NB4 (cell line): ENCODE measurements around the gene B3GLCT.
A peak's percentile ranks its signal among the peaks of the same experiment; 100 is the strongest.

ENCODE experiments used
- DNase-seq: peaks from one replicate; pipeline ENCODE4 v3.0.0; 2010; ENCODE audit warnings: low read depth
- H3K4me3 ChIP-seq: one replicate; pipeline ENCODE4 v1.5.1; 2011; ENCODE audit warnings: mild to moderate bottlenecking, low read depth, low read length, moderate library complexity
- CTCF ChIP-seq: IDR thresholded peaks from one replicate; pipeline ENCODE4 v1.5.1; 2012; ENCODE audit warnings: low read depth, low read length
- MAX ChIP-seq: IDR thresholded peaks from 2 replicates; pipeline ENCODE4 v1.6.1; 2011; ENCODE audit warnings: low read depth, low read length
- MYC ChIP-seq: IDR thresholded peaks from 2 replicates; pipeline ENCODE4 v1.6.1; 2011; ENCODE audit warnings: low read depth, low read length
- POLR2A ChIP-seq: IDR thresholded peaks from 2 replicates; pipeline ENCODE4 v1.6.1; 2011; ENCODE audit warnings: mild to moderate bottlenecking; ENCODE audit not compliant: insufficient read length; ENCODE audit errors: extremely low read depth

The B3GLCT gene

GRCh38 chr13:31201341-31202031 is 1.7 kb downstream of the B3GLCT start:
- H3K4me3 ChIP-seq: no peak overlapping the region
- no peak for TF ChIP-seq MYC
- no peak for TF ChIP-seq MAX
- TF ChIP-seq POLR2A: no peak
- TF ChIP-seq CTCF: no peak
- peak; percentile 16 for DNase-seq

GRCh38 chr13:31204592-31204991 is 4.8 kb downstream of the B3GLCT start:
- no peak overlapping the region for H3K4me3 ChIP-seq
- TF ChIP-seq MYC: no peak
- no peak for TF ChIP-seq CTCF
- peak; percentile 45 for DNase-seq

- no peak for DNase-seq
- H3K4me3 ChIP-seq: no peak overlapping the region
- TF ChIP-seq MAX (no peak), MYC (no peak), POLR2A (no peak), CTCF (no peak)
Observed at GRCh38 chr13:31207661-31208552, 8.1 kb downstream of the B3GLCT start.

GRCh38 chr13:31208559-31209122 is 8.9 kb downstream of the B3GLCT start:
- TF ChIP-seq CTCF (no peak), MAX (no peak), MYC (no peak), POLR2A (no peak)
- DNase-seq: no peak
- H3K4me3 ChIP-seq: no peak overlapping the region

- TF ChIP-seq MAX: no peak
- TF ChIP-seq MYC: no peak
- no peak for TF ChIP-seq POLR2A
- no peak for TF ChIP-seq CTCF
- no peak overlapping the region for H3K4me3 ChIP-seq
- no peak for DNase-seq
Observed at GRCh38 chr13:31209172-31209840, 9.5 kb downstream of the B3GLCT start.
